NCI-H510A (cell line): ENCODE measurements around the gene OR6J1.
"Not testable (repeated sequence)": the region's sequence is repeated elsewhere in the genome, so short reads cannot be mapped to it uniquely, and the experiment has no call there.

ENCODE experiments used
- DNase-seq: peaks from one replicate; lab custom pipeline; 2025; lab: John Stamatoyannopoulos, UW

Gene OR6J1

GRCh38 chr14:22650960-22651521 lies 6.9 kb upstream of the OR6J1 start:
- DNase-seq, result no peak

- no peak for DNase-seq
Measured at GRCh38 chr14:22650046-22650739, 6.0 kb upstream of the OR6J1 start.

- no peak for DNase-seq
Measured at GRCh38 chr14:22648506-22648905, 4.4 kb upstream of the OR6J1 start.

GRCh38 chr14:22646570-22647254 lies 2.6 kb upstream of the OR6J1 start:
- DNase-seq, result no peak

- DNase-seq, result no peak
Measured at GRCh38 chr14:22641846-22642245, 2.3 kb downstream of the OR6J1 start.

GRCh38 chr14:22640192-22640591 lies 4.0 kb downstream of the OR6J1 start:
- DNase-seq, result no peak

- DNase-seq, result not testable (repeated sequence)
Measured at GRCh38 chr14:22635980-22636379, 8.2 kb downstream of the OR6J1 start.

- no peak for DNase-seq
Measured at GRCh38 chr14:22634233-22634900, 9.8 kb downstream of the OR6J1 start.

DNA sequence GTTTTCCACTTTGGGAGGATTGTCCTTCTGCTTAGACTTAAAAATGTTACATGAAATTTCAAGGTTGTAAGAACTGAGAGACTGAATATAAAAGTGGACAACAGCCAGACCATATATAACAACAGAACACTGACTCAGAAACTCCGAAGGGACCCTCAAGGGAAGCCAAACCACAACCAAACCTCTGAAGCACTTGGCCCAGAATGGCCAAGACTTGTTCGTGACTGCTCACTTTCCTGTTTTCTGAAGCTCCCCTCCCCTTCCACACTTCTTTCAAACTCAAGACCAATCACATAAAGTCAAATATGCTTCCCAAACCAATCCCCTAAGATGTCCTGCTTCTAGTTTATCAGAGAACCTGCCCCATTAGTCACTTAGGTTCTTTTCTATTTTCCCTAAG lies 13.7 kb downstream of the OR6J1 start:
- DNase-seq, result no peak

DNA sequence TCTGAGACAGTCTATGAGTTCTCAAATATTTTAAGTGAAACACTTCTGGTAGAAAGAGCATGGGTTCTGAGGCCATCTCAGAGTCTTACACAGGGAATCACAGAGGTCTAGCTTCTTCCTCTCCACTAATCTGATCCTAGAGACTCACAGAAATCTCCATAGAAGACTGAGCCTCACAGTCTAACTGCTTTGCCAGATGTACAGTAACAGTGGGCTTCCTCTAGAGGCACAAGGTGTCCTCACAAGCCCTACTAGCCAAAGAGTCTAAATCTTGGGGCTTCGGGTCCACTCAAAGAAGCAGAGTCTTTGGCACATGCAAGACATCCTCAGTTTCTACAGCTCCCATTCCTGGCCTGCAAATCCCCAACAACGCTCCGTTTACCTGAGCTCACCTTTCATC lies 14.1 kb downstream of the OR6J1 start:
- DNase-seq, result no peak

DNA sequence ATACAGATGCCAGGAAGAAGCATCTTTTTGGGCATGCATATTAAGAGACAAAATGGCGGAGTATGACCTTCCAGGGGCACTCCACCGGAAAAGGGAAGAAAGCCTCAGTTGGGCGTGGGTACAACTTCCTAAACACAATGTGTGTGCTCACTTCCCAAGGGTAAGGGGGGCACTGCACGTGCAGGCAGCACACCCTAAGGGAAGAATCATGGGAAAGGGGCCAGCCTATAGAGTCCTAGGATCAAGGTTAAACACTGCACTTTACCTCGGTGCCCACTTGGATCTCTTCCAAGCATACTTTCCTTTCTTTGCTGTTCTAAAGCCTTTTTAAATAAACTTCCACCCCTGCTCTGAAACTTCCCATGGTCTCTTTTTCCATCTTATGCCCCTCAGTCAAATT lies 14.8 kb downstream of the OR6J1 start:
- DNase-seq, result no peak

DNA sequence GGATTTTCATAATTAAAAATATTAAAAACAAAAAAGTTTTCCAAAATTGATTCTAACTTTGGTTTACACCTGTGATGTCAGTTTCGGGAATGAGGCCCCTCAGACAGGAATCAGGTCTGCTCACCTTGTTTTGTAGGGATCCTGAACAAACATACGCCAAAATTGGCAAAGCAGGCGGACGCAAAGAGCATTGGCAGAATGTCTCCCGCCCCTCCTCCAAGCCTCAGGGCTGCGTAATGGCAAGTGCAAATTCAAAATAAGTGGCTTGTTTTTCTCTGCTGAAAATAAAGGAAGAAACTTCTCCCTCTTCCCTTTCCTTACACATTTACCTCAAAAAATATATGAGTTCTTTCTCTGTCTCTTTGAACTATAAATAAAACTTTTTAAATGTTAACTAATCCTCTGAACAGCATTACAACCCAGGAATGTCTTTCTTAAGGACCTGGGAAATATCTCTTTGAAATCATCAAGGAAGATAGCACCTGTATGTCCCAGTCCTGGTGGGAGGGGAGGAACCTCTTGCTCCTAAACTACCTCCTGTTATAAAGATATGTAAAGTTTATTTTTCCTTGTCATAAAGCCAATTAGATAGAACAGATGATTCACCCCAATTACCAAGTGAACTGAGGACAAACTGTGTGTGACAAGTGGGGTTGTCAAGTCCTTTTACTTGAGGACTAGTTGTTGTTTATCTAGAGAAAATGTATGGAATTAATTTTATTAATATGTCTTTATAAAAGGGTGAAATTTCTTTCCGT lies 16.5 kb downstream of the OR6J1 start:
- no peak for DNase-seq

DNA sequence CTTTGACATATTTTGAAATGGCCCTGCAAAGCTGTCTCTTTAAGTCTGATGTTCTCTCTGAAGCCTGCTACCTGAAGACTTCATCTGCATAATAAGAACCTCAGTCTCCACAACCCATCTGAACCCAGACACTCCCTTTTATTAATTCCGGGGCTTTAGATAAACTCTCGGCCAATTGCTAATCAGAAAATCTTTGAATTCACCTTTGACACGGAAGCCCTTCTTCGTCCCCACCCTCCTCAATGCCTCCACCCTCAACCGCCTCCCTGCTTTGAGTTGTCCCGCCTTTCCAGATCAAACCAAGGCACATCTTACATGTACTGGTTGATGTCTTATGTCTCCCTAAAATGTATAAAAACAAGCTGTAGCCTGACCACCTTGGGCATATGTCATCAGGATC lies 17.6 kb downstream of the OR6J1 start:
- no peak for DNase-seq

- no peak for DNase-seq
Measured at GRCh38 chr14:22623047-22623446, 21.1 kb downstream of the OR6J1 start.

DNA sequence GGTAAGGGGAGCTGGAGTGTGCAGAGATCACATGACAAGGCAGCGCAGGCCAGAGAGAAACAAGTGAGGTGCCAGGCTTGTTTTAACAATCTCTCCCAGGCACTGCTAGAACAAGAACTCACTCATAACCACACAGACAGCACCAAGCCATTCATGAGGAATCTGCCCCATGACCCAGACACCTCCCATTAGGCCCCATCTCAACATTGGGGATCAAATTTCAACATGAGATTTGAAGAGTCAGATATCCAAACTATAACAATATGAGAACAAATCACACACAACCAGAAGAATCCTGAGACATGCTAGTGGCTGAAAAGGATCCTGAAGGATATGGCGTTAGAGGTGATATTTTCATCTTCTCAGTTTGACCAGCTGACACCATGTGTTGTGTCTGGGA lies 21.9 kb downstream of the OR6J1 start:
- DNase-seq, result no peak

- not testable (repeated sequence) for DNase-seq
Measured at GRCh38 chr14:22615765-22616164, 28.4 kb downstream of the OR6J1 start.

DNA sequence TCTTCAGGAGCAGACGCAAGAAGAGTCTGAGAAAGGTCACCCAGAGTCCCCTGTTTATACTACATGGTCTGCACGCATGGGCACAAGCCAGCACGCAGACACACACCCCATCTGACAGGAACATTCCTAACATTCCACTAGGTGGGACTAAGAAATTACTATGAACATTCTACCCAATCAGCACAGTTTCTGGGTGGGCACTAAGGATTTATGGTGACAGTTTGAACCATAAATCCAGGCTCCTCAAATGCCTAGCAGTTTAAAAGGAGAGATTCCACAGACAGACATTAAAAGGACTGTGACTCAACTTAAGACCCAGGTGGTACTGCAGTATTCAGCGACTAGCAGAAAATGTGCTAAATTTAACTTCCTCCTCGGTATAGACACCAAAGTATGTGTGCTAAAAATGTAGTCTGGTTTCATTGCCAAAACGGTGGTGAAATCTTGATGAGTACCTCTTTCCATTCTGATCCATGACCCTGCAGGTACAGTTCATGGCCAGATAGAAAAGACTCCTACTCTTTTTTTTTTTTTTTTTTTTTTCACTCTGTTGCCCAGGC lies 29.8 kb downstream of the OR6J1 start:
- DNase-seq, result no peak

DNA sequence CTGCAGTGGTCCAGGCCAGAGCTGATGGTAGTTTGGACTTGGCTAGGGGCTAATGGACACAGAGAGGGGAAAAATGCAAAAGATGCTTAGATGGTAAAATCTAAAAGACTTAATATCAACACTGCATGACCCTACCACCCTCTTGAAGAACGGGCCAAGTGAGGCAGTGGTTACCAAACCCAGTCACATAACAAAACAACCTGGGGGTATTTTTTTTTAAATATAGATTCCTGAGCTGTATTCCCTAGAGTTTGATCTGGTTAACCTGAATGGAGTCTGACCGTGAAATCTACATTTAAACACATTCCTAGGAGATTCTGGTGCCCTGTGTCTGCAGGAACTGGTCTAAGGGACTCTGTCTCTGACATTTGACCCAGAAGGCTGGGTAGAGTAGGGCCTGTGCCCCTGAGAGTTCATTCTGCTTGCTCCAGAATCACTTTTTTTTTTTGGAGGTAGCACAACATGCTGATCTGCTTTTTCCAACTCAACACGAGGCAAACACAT lies 30.4 kb downstream of the OR6J1 start:
- DNase-seq, result no peak

- DNase-seq, result no peak
Measured at GRCh38 chr14:22613106-22613695, 31.0 kb downstream of the OR6J1 start.

- DNase-seq, result no peak
Measured at GRCh38 chr14:22610931-22611330, 33.2 kb downstream of the OR6J1 start.

DNA sequence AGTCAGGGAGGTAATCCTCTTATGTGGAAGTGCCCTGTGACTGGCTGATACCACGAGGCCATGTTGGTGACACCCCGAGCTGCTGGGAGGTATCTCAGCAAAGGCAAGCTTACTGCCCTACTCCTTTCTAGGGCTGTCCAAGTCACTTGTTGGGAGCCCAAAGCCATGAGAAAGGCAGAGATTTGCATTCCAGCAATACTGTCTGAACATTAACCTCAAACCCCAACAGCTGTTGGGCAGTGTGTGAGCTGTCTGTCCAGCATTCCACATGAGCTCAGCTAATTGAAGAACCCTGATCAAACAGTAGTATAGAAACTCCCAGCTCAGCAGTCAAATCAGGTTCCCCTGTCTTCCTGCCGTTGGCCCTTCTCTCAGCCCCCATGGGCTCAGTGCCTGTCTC lies 36.9 kb downstream of the OR6J1 start:
- DNase-seq, result no peak
